GM12878 (cell line): ENCODE data around the gene PTPRN2. TPM values are rescaled to one million over a fixed set of nuclear protein-coding genes. Genes with fewer than 3 reads are reported as not detected.

Source experiments
- ATAC-seq: fragments of 200-7000 bp; cut with Tn5 transposase; 3 replicates; pipeline ENCODE4 v1.9.1; 2020; ENCODE audit warnings: mild to moderate bottlenecking, moderate library complexity
- BruUV-seq: library from RNA; stranded (reverse); fragments of 400-500 nt; replicated peaks from 2 replicates; lab custom pipeline; 2021; lab: Mats Ljungman, UMichigan
- CTCF ChIA-PET: fragments of 300-600 bp; sonication (Branson Sonifier 250); formaldehyde crosslinking; extraction: SDS; loops from one replicate; lab custom pipeline; 2021; ENCODE audit warnings: inconsistent platforms; lab: Yijun Ruan, JAX
- POLR2A ChIA-PET: fragments of 350-600 bp; formaldehyde crosslinking; extraction: SDS; loops from one replicate; lab custom pipeline; 2021; ENCODE audit warnings: inconsistent platforms; lab: Charles Lee
- RAD21 ChIA-PET: fragments of 300-600 bp; sonication (Branson Sonifier 250); formaldehyde crosslinking; loops from one replicate; lab custom pipeline; 2023; ENCODE audit warnings: antibody characterized with exemption; ENCODE audit not compliant: unreplicated experiment; lab: Charles Lee
- SMC1A ChIA-PET: fragments of 300-600 bp; sonication (Branson Sonifier 250); formaldehyde crosslinking; loops from one replicate; lab custom pipeline; 2023; ENCODE audit not compliant: unreplicated experiment, uncharacterized antibody; lab: Charles Lee
- DNase-seq: peaks from one replicate; pipeline ENCODE4 v3.0.0-alpha.2; 2011; ENCODE audit warnings: low read depth, low spot score
- FAIRE-seq: peaks from 3 replicates; lab custom pipeline; 2011; peaks lifted over from hg19 to GRCh38; lab: Jason Lieb, UNC
- H2AFZ ChIP-seq: 2 replicates; pipeline ENCODE4 v1.6.0; 2011; ENCODE audit warnings: low read depth, low read length, control low read depth; ENCODE audit not compliant: control insufficient read depth
- H3K27ac ChIP-seq: 2 replicates; pipeline ENCODE4 v1.5.1; 2011; ENCODE audit warnings: control low read depth; ENCODE audit not compliant: control insufficient read depth, insufficient read depth
- H3K27me3 ChIP-seq, 2 experiments: replicated peaks in 1 of 2; 2 replicates each; pipeline versions ENCODE4 v1.6.0 to v1.6.1; 2011; ENCODE audit warnings: low read length in 1 of 2; ENCODE audit not compliant: control insufficient read depth in 2 of 2, insufficient read depth in 2 of 2
- H3K36me3 ChIP-seq, 2 experiments: 2 replicates each; pipeline ENCODE4 v1.5.1; 2011; ENCODE audit warnings: low read length in 1 of 2; ENCODE audit not compliant: control insufficient read depth in 2 of 2, insufficient read depth in 2 of 2
- H3K4me1 ChIP-seq: 2 replicates; pipeline ENCODE4 v1.6.1; 2011; ENCODE audit warnings: mild to moderate bottlenecking, low read length, moderate library complexity, mixed read lengths; ENCODE audit not compliant: control insufficient read depth, insufficient read depth
- H3K4me2 ChIP-seq: 2 replicates; pipeline ENCODE4 v1.6.0; 2011; ENCODE audit warnings: control low read depth; ENCODE audit not compliant: control insufficient read depth, insufficient read depth
- H3K4me3 ChIP-seq: fragments of 200-600 bp; sonication (generic); 2 replicates; pipeline ENCODE4 v1.5.1; 2016
- H3K79me2 ChIP-seq: 2 replicates; pipeline ENCODE4 v1.6.0; 2011; ENCODE audit warnings: low read length; ENCODE audit not compliant: control insufficient read depth, insufficient read depth
- H3K9ac ChIP-seq: 2 replicates; pipeline ENCODE4 v1.8.0; 2011; ENCODE audit warnings: low read length, control low read depth, mixed read lengths; ENCODE audit not compliant: control insufficient read depth, insufficient read depth
- H3K9me3 ChIP-seq: replicated peaks from 3 replicates; pipeline ENCODE4 v1.5.1; 2011; ENCODE audit warnings: mild to moderate bottlenecking, low read length; ENCODE audit not compliant: control insufficient read depth, insufficient read depth
- H4K20me1 ChIP-seq: 2 replicates; pipeline ENCODE4 v1.6.0; 2011; ENCODE audit not compliant: control insufficient read depth, insufficient read depth
- FOXK2 ChIP-seq: fragments of 450-650 bp; IDR thresholded peaks from 2 replicates; pipeline ENCODE4 v1.6.1; 2017; ENCODE audit warnings: mild to moderate bottlenecking, moderate library complexity
- IKZF1 ChIP-seq: fragments of 450-650 bp; conservative IDR thresholded peaks from 2 replicates; pipeline ENCODE4 v1.6.1; 2017; ENCODE audit warnings: antibody characterized with exemption, mild to moderate bottlenecking
- MEF2B ChIP-seq: fragments of 450-650 bp; IDR thresholded peaks from 2 replicates; pipeline ENCODE4 v1.6.1; 2018; ENCODE audit warnings: mild to moderate bottlenecking, moderate library complexity; ENCODE audit not compliant: partially characterized antibody, poor library complexity, severe bottlenecking
- MLLT1 ChIP-seq: fragments of 450-650 bp; IDR thresholded peaks from 2 replicates; pipeline ENCODE4 v1.6.1; 2016; ENCODE audit warnings: mild to moderate bottlenecking
- MYC ChIP-seq: IDR thresholded peaks from 2 replicates; pipeline ENCODE4 v1.6.1; 2011; ENCODE audit warnings: mild to moderate bottlenecking, low read length, moderate library complexity, inconsistent platforms; ENCODE audit not compliant: insufficient read depth, insufficient replicate concordance, insufficient read length, severe bottlenecking
- NBN ChIP-seq: fragments of 450-650 bp; IDR thresholded peaks from 2 replicates; pipeline ENCODE4 v1.6.1; 2016
- NRF1 ChIP-seq: conservative IDR thresholded peaks from 2 replicates; pipeline ENCODE4 v1.6.1; 2011; ENCODE audit warnings: mild to moderate bottlenecking, low read depth, low read length, improper control_type of control experiment
- PAX8 ChIP-seq: fragments of 450-650 bp; IDR thresholded peaks from 2 replicates; pipeline ENCODE4 v1.6.1; 2017; ENCODE audit warnings: mild to moderate bottlenecking, moderate library complexity
- PBX3 ChIP-seq: IDR thresholded peaks from 2 replicates; pipeline ENCODE4 v1.6.1; 2011; ENCODE audit warnings: mild to moderate bottlenecking, low read depth, low read length, moderate library complexity; ENCODE audit not compliant: insufficient replicate concordance
- SMAD5 ChIP-seq: IDR thresholded peaks from 2 replicates; pipeline ENCODE4 v1.6.1; 2016; ENCODE audit warnings: antibody characterized with exemption, low read depth
- ZBTB4 ChIP-seq: fragments of 450-650 bp; formaldehyde crosslinking; IDR thresholded peaks from 2 replicates; pipeline ENCODE4 v1.4.0; 2022; ENCODE audit warnings: mild to moderate bottlenecking, moderate library complexity
- ZNF592 ChIP-seq: fragments of 450-650 bp; IDR thresholded peaks from 2 replicates; pipeline ENCODE4 v1.6.1; 2017; ENCODE audit warnings: mild to moderate bottlenecking, moderate library complexity
- WGBS: methylation state at CpG from one replicate; pipeline ENCODE4 v1.1.6; 2016; ENCODE audit warnings: low lambda C conversion rate; ENCODE audit not compliant: insufficient replicate concordance, insufficient coverage; ENCODE audit errors: missing lambda C conversion rate; 5-methylcytosine and 5-hydroxymethylcytosine counted together
- in situ Hi-C: fragments of 300-500 bp; cut with MboI; formaldehyde crosslinking; loops from 9 replicates; pipeline ENCODE4 v1.14.3; 2018; ENCODE audit warnings: mixed read lengths
- intact Hi-C: fragments of 100-400 bp; cut with micrococcal nuclease; formaldehyde crosslinking; loops from one replicate; pipeline ENCODE4 v1.14.2; 2022; ENCODE audit not compliant: unreplicated experiment
- polyA plus RNA-seq, 11 experiments: library from polyadenylated mRNA; depleted of rRNA in 4 of 11; unstranded in 6 of 11; stranded (reverse) in 5 of 11; fragments of >200 nt; fragmentation: Nextera tagmentation in 4 of 11; fragmentation: Illumina TruSeq in 1 of 11; extraction: Ambion mirVana in 4 of 11; extraction: Trizol in 1 of 11; gene quantifications; 1 replicate in 1 of 11; 2 replicates in 10 of 11; pipeline versions ENCODE4 v1.2.1 to v1.2.3, GENCODE V29; 2011 to 2016; ENCODE audit warnings: inconsistent platforms in 2 of 11, missing spikeins in 2 of 11, low read depth in 1 of 11
- total RNA-seq, 4 experiments: library from RNA; depleted of rRNA in 3 of 4; stranded (reverse); fragments of >200 nt in 3 of 4; fragmentation: Illumina TruSeq in 1 of 4; extraction: Trizol in 1 of 4; gene quantifications; 2 replicates each; pipeline versions ENCODE4 v1.2.1 to v1.2.3, GENCODE V29; 2013 to 2021

Gene PTPRN2
- total and polyA plus RNA-seq, 10 of the 15 experiments (the other 5 are each of a cell fraction or from before 2014, with no cell fraction given), result 5.4 TPM; not detected in 9

GRCh38 chr7:157715071-157715937 lies 872.3 kb downstream of the PTPRN2 start:
- BruUV-seq, result no TSS peak
- no peak for FAIRE-seq
- Histone ChIP-seq H3K36me3 (no peaks in the 10 kb centered on the region), H3K4me2 (no peak overlapping the region), H3K9ac (no peak overlapping the region), H3K4me3 (no peak overlapping the region), H3K9me3 (no peaks in the 10 kb centered on the region; the same call in 2 of the 3 replicates), H3K27me3 (no peaks in the 10 kb centered on the region), H3K27ac (no peak overlapping the region), H3K4me1 (no peaks in the 10 kb centered on the region), H4K20me1 (no peaks in the 10 kb centered on the region), H3K79me2 (no peaks in the 10 kb centered on the region), H2AFZ (no peak overlapping the region)
- ChIA-PET SMC1A (no interaction called here), RAD21 (no interaction called here), POLR2A (no interaction called here), CTCF (no interaction called here)
- intact Hi-C loops, result no loop called here
- in situ Hi-C loops, result no loop called here
- DNase-seq, result no peak
- WGBS, result 58% methylated on average over 20 of the region's 25 CpGs
- no peak for ATAC-seq
- TF ChIP-seq IKZF1 (no peak), MYC (no peak), ZNF592 (no peak), PAX8 (no peak), MLLT1 (no peak), MEF2B (no peak), NRF1 (no peak), ZBTB4 (no peak), NBN (no peak), FOXK2 (no peak), PBX3 (no peak), SMAD5 (no peak)
